Adipocyte (in vitro differentiated cells): Measurements from ENCODE around the gene HMGXB3.

ENCODE experiments used
- DNase-seq: peaks from one replicate; pipeline ENCODE4 v3.0.0-alpha.2; 2015; ENCODE audit warnings: low read depth
- H3K27me3 ChIP-seq: replicated peaks from 2 replicates; pipeline ENCODE4 v1.7.0; 2013; ENCODE audit warnings: mild to moderate bottlenecking, low read length, moderate library complexity; ENCODE audit not compliant: control insufficient read depth, insufficient read depth
- H3K36me3 ChIP-seq: 2 replicates; pipeline ENCODE4 v1.7.0; 2013; ENCODE audit warnings: low read length, mild to moderate bottlenecking, moderate library complexity; ENCODE audit not compliant: control insufficient read depth, insufficient read depth, severe bottlenecking
- H3K4me1 ChIP-seq: 2 replicates; pipeline ENCODE4 v1.7.0; 2013; ENCODE audit warnings: mild to moderate bottlenecking, low read length, moderate library complexity; ENCODE audit not compliant: control insufficient read depth, insufficient read depth
- H3K4me3 ChIP-seq: 2 replicates; pipeline ENCODE4 v1.7.0; 2013; ENCODE audit warnings: mild to moderate bottlenecking, low read length, moderate library complexity
- H3K9ac ChIP-seq: 2 replicates; pipeline ENCODE4 v1.7.0; 2013; ENCODE audit warnings: mild to moderate bottlenecking, low read length, moderate library complexity
- H3K9me3 ChIP-seq: 2 replicates; pipeline ENCODE4 v1.7.0; 2013; ENCODE audit warnings: mild to moderate bottlenecking, low read length, moderate library complexity; ENCODE audit not compliant: control insufficient read depth

HMGXB3 gene

GRCh38 chr5:150055326-150056074 is 55.0 kb downstream of the HMGXB3 start:
- H3K36me3 ChIP-seq = peaks cover 53% of the 10 kb centered on the region
- DNase-seq = no peak
- H3K4me1 ChIP-seq = peaks cover 11% of the 10 kb centered on the region

DNA sequence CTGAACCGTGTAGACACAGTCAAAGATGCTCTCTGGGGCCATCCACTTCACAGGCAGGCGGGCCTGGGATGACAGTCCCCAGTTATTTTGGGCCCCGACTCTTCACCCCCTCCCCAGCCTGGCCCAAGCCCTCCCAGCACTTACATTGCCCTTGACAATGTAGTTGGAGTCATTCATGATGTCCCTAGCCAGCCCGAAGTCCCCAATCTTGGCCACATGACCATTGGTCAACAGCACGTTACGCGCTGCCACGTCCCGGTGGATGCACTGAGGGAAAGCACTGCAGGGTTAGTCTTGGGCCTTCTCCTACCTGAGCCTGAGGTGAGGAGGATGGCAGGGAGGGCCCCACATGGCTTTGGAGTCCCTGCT is 55.5 kb downstream of the HMGXB3 start:
- Histone ChIP-seq H3K4me3 (no peak overlapping the region), H3K36me3 (peaks cover 48% of the 10 kb centered on the region), H3K27me3 (no peaks in the 10 kb centered on the region), H3K9ac (no peak overlapping the region), H3K9me3 (no peaks in the 10 kb centered on the region), H3K4me1 (peaks cover 11% of the 10 kb centered on the region)
- no peak for DNase-seq

More at GRCh38 chr5:150055326-150056074, 55.0 kb downstream of the HMGXB3 start:
- Histone ChIP-seq H3K4me3 (no peak overlapping the region), H3K9me3 (no peaks in the 10 kb centered on the region), H3K27me3 (no peaks in the 10 kb centered on the region), H3K9ac (no peak overlapping the region)

- H3K9me3 ChIP-seq = no peaks in the 10 kb centered on the region
- H3K4me1 ChIP-seq = peaks cover 11% of the 10 kb centered on the region
- DNase-seq = no peak
- peaks cover 38% of the 10 kb centered on the region for H3K36me3 ChIP-seq
- H3K27me3 ChIP-seq = no peaks in the 10 kb centered on the region
- no peak overlapping the region for H3K4me3 ChIP-seq
- no peak overlapping the region for H3K9ac ChIP-seq
These were observed 56.5 kb downstream of the HMGXB3 start for GRCh38 chr5:150057052-150057451.

DNA sequence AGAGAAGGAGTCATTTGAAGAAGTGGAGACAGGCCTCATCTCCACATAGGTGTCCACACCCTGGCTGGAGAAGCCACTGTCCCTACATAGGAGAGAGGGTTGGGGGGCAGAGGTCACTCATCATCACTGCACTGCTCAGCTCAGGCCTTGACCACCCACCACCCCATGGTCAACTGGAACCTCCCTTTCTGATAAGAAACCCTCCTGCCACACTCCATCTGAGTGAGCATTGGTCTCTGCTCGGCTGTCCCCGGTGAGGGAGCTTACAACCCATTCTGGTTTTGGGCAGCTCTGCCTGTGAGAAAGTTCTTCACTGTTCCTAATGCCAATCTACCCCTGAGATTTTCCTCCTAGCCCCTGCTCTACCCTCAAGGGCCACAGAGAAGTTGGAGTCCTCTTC is 57.0 kb downstream of the HMGXB3 start:
- Histone ChIP-seq H3K27me3 (no peaks in the 10 kb centered on the region), H3K4me3 (no peak overlapping the region), H3K9ac (no peak overlapping the region), H3K9me3 (no peaks in the 10 kb centered on the region), H3K4me1 (peaks cover 11% of the 10 kb centered on the region), H3K36me3 (peaks cover 33% of the 10 kb centered on the region)
- no peak for DNase-seq

GRCh38 chr5:150057996-150058395 is 57.5 kb downstream of the HMGXB3 start:
- no peak overlapping the region for H3K4me3 ChIP-seq
- DNase-seq = no peak
- peaks cover 6% of the 10 kb centered on the region for H3K4me1 ChIP-seq
- H3K9ac ChIP-seq = no peak overlapping the region
- peaks cover 28% of the 10 kb centered on the region for H3K36me3 ChIP-seq
- no peaks in the 10 kb centered on the region for H3K27me3 ChIP-seq
- H3K9me3 ChIP-seq = no peaks in the 10 kb centered on the region

- H3K4me1 ChIP-seq = no peaks in the 10 kb centered on the region
- no peak for DNase-seq
- no peaks in the 10 kb centered on the region for H3K9me3 ChIP-seq
- no peak overlapping the region for H3K9ac ChIP-seq
- no peaks in the 10 kb centered on the region for H3K27me3 ChIP-seq
- H3K36me3 ChIP-seq = peaks cover 22% of the 10 kb centered on the region
- no peak overlapping the region for H3K4me3 ChIP-seq
These were observed 58.1 kb downstream of the HMGXB3 start for GRCh38 chr5:150058480-150059126.

- Histone ChIP-seq H3K36me3 (peaks cover 13% of the 10 kb centered on the region), H3K9me3 (no peaks in the 10 kb centered on the region), H3K27me3 (no peaks in the 10 kb centered on the region), H3K9ac (no peak overlapping the region), H3K4me1 (no peaks in the 10 kb centered on the region), H3K4me3 (no peak overlapping the region)
- DNase-seq = no peak
These were observed 59.1 kb downstream of the HMGXB3 start for GRCh38 chr5:150059623-150060022.

GRCh38 chr5:150060471-150060870 is 59.9 kb downstream of the HMGXB3 start:
- Histone ChIP-seq H3K9me3 (no peaks in the 10 kb centered on the region), H3K36me3 (peaks cover 4% of the 10 kb centered on the region), H3K4me1 (peaks cover 7% of the 10 kb centered on the region), H3K9ac (no peak overlapping the region), H3K27me3 (no peaks in the 10 kb centered on the region), H3K4me3 (no peak overlapping the region)
- DNase-seq = no peak

GRCh38 chr5:150061538-150061995 is 61.0 kb downstream of the HMGXB3 start:
- Histone ChIP-seq H3K9ac (no peak overlapping the region), H3K4me3 (no peak overlapping the region), H3K4me1 (peaks cover 15% of the 10 kb centered on the region), H3K9me3 (no peaks in the 10 kb centered on the region), H3K27me3 (no peaks in the 10 kb centered on the region), H3K36me3 (no peaks in the 10 kb centered on the region)
- no peak for DNase-seq

DNA sequence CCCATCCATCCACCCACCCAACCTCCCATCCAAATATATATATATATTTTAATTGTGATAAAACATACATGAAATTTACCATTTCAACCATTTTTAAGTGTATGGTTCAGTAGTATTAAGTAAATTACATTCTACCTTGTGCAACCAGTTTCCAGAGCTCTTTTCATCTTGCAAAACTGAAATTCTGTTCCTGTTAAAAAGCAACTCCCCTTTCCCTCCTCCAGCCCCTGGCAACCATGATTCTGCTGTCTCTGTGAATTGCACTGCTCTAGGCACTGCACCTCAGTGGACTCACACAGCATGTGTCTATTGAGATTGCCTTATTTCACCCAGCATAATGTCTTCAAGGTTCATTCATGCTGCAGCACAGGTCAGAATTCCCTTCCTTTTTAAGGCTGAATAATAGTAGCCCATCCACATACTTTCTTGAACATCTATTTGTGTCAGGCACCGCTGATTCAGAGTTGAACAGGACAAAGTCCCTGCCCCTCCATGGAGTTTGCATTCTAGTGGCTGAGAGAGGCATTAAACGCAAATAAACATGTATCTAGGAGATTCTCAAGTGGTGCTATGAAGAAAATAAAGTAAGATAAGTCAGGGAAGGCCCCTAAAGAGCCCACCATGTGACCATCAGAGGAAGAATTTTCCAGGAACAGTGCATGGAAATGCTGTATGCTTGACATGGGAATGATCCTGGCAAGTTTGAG is 61.8 kb downstream of the HMGXB3 start:
- H3K9ac ChIP-seq = no peak overlapping the region
- no peaks in the 10 kb centered on the region for H3K9me3 ChIP-seq
- H3K27me3 ChIP-seq = no peaks in the 10 kb centered on the region
- no peak overlapping the region for H3K4me3 ChIP-seq
- H3K36me3 ChIP-seq = no peaks in the 10 kb centered on the region
- peaks cover 23% of the 10 kb centered on the region for H3K4me1 ChIP-seq
- no peak for DNase-seq

DNA sequence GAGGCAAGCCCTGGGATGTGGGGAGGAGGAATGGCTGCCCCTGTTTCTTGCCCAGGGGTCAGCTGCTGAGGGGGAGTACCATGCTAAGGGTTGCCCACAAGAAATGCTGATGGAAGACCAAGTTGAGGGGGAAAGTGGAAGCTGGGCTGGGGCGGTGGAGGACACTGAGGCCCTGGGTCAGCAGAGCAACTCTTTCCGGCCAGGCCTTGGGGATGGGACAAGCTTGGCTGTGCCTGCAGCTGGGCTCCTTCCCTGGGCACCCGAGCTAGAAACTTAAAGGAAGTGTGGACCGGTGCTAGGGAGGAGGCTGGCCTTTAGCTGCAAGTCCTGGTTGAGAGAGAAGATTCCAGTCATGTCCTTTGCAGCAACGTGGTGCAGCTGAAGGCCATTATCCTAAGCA is 63.1 kb downstream of the HMGXB3 start:
- Histone ChIP-seq H3K4me3 (no peak overlapping the region), H3K4me1 (peaks cover 25% of the 10 kb centered on the region), H3K9ac (no peak overlapping the region), H3K27me3 (no peaks in the 10 kb centered on the region), H3K9me3 (no peaks in the 10 kb centered on the region), H3K36me3 (no peaks in the 10 kb centered on the region)
- no peak for DNase-seq
